Endothelial cell of umbilical vein (primary cell): ENCODE measurements around the gene TMEM41B. TPM values are rescaled to one million over a fixed set of nuclear protein-coding genes. Genes with fewer than 3 reads are reported as not detected.
"Not testable (repeated sequence)": the region's sequence is repeated elsewhere in the genome, so short reads cannot be mapped to it uniquely, and the experiment has no call there.

Source experiments
- BruUV-seq: library from RNA; stranded (reverse); fragments of 400-500 nt; replicated peaks from 2 replicates; lab custom pipeline; 2021; lab: Mats Ljungman, UMichigan
- CTCF ChIA-PET: fragments of 300-600, 350-600 bp; sonication (Branson Sonifier 250); formaldehyde crosslinking; loops from one replicate; lab custom pipeline; 2021; ENCODE audit warnings: antibody characterized with exemption, inconsistent platforms; lab: Charles Lee
- POLR2A ChIA-PET: fragments of 300-600, 350-600 bp; sonication (Branson Sonifier 250); formaldehyde crosslinking; loops from one replicate; lab custom pipeline; 2021; ENCODE audit warnings: antibody characterized with exemption, inconsistent platforms; lab: Charles Lee
- DNase-seq: peaks from one replicate; pipeline ENCODE4 v3.0.0-alpha.2; 2011; ENCODE audit warnings: low read depth, low spot score
- FAIRE-seq: peaks from 2 replicates; lab custom pipeline; 2011; peaks lifted over from hg19 to GRCh38; lab: Jason Lieb, UNC
- H2AFZ ChIP-seq: 2 replicates; pipeline ENCODE4 v1.6.0; 2012; ENCODE audit warnings: low read depth, low read length, control low read depth, inconsistent platforms
- H3K27ac ChIP-seq: 2 replicates; pipeline ENCODE4 v1.5.1; 2011; ENCODE audit warnings: low read depth, mild to moderate bottlenecking, control low read depth, low read length, moderate library complexity; ENCODE audit not compliant: insufficient read depth
- H3K27me3 ChIP-seq, 2 experiments: 2 replicates each; pipeline versions ENCODE4 v1.6.0 to v1.6.1; 2011; ENCODE audit warnings: low read length in 2 of 2, mixed read lengths in 1 of 2; ENCODE audit not compliant: control insufficient read depth in 2 of 2, insufficient read depth in 2 of 2
- H3K36me3 ChIP-seq, 2 experiments: 2 replicates in 1 of 2; 3 replicates in 1 of 2; pipeline ENCODE4 v1.5.1; 2011; ENCODE audit warnings: low read length in 2 of 2, mild to moderate bottlenecking in 1 of 2, moderate library complexity in 1 of 2; ENCODE audit not compliant: control insufficient read depth in 2 of 2, insufficient read depth in 2 of 2; ENCODE audit errors: extremely low read depth in 1 of 2
- H3K4me1 ChIP-seq: 3 replicates; pipeline ENCODE4 v1.5.1; 2011; ENCODE audit warnings: mild to moderate bottlenecking, low read length; ENCODE audit not compliant: control insufficient read depth, insufficient read depth; ENCODE audit errors: extremely low read depth
- H3K4me2 ChIP-seq: 2 replicates; pipeline ENCODE4 v1.6.1; 2011; ENCODE audit warnings: low read length, control low read depth, mixed read lengths; ENCODE audit not compliant: insufficient read depth
- H3K4me3 ChIP-seq, 3 experiments: fragments of 200-600 bp in 1 of 3; sonication (generic), shearing (Covaris generic) in 1 of 3; replicated peaks in 1 of 3; 2 replicates each; pipeline ENCODE4 v1.5.1; 2011 to 2016; ENCODE audit warnings: control low read depth in 3 of 3, low read length in 3 of 3, mild to moderate bottlenecking in 2 of 3, inconsistent platforms in 1 of 3, low read depth in 1 of 3, moderate library complexity in 1 of 3; ENCODE audit not compliant: insufficient read depth in 1 of 3
- H3K79me2 ChIP-seq: 2 replicates; pipeline ENCODE4 v1.6.0; 2012; ENCODE audit warnings: low read length, inconsistent platforms; ENCODE audit not compliant: control insufficient read depth, insufficient read depth
- H3K9ac ChIP-seq: replicated peaks from 2 replicates; pipeline ENCODE3; 2011; ENCODE audit warnings: low read length, control low read depth; ENCODE audit not compliant: insufficient read depth; ENCODE audit errors: extremely low read depth
- H3K9me1 ChIP-seq: replicated peaks from 3 replicates; pipeline ENCODE4 v1.6.0; 2011; ENCODE audit warnings: mild to moderate bottlenecking, low read length; ENCODE audit not compliant: control insufficient read depth, insufficient read depth; ENCODE audit errors: extremely low read depth
- H3K9me3 ChIP-seq: replicated peaks from 2 replicates; pipeline ENCODE4 v1.5.1; 2012; ENCODE audit warnings: low read length, inconsistent platforms; ENCODE audit not compliant: control insufficient read depth, insufficient read depth
- H4K20me1 ChIP-seq: replicated peaks from 2 replicates; pipeline ENCODE3; 2011; ENCODE audit warnings: mild to moderate bottlenecking, low read length; ENCODE audit not compliant: control insufficient read depth, insufficient read depth; ENCODE audit errors: extremely low read depth
- CTCF ChIP-seq, 2 donors: IDR thresholded peaks; 1 replicate in 1 of 2; 2 replicates in 1 of 2; pipeline ENCODE4 v1.5.1; 2011; ENCODE audit warnings: low read length in 2 of 2, mild to moderate bottlenecking in 2 of 2, moderate library complexity in 2 of 2, control low read depth in 1 of 2, inconsistent platforms in 1 of 2, low read depth in 1 of 2; ENCODE audit not compliant: insufficient read depth in 1 of 2; ENCODE audit errors: extremely low read depth in 1 of 2
- EZH2 ChIP-seq: IDR thresholded peaks from 2 replicates; pipeline ENCODE4 v1.6.1; 2012; ENCODE audit warnings: borderline replicate concordance, low read depth, mild to moderate bottlenecking, moderate library complexity, low read length, inconsistent platforms; ENCODE audit not compliant: severe bottlenecking
- FOS ChIP-seq: IDR thresholded peaks from 2 replicates; pipeline ENCODE4 v1.6.1; 2011; ENCODE audit warnings: mild to moderate bottlenecking, low read length, moderate library complexity, borderline replicate concordance; ENCODE audit not compliant: insufficient read depth
- GATA2 ChIP-seq: IDR thresholded peaks from 2 replicates; pipeline ENCODE4 v1.7.0; 2011; ENCODE audit warnings: low read depth, mild to moderate bottlenecking, moderate library complexity, mixed read lengths, low read length; ENCODE audit not compliant: insufficient read length, insufficient read depth
- JUN ChIP-seq: IDR thresholded peaks from 2 replicates; pipeline ENCODE4 v1.6.1; 2011; ENCODE audit warnings: borderline replicate concordance, low read depth; ENCODE audit not compliant: insufficient read length, insufficient read depth
- MAX ChIP-seq: IDR thresholded peaks from 2 replicates; pipeline ENCODE4 v1.6.1; 2011; ENCODE audit not compliant: insufficient read depth, insufficient read length
- MYC ChIP-seq: IDR thresholded peaks from one replicate; pipeline ENCODE4 v1.6.1; 2011; ENCODE audit warnings: mild to moderate bottlenecking, low read depth, low read length
- POLR2A ChIP-seq: IDR thresholded peaks from 2 replicates; pipeline ENCODE4 v1.6.1; 2012; ENCODE audit warnings: low read depth, mild to moderate bottlenecking, control low read depth, low read length
- POLR2AphosphoS5 ChIP-seq: IDR thresholded peaks from 2 replicates; pipeline ENCODE4 v1.6.1; 2012; ENCODE audit warnings: low read depth, mild to moderate bottlenecking, control low read depth, low read length, moderate library complexity; ENCODE audit not compliant: insufficient read depth
- dilution Hi-C: fragments of 300-500 bp; cut with MboI; formaldehyde crosslinking; loops from one replicate; pipeline ENCODE4 v1.15.0; 2019; ENCODE audit warnings: low sequenced_read_pairs; ENCODE audit not compliant: extremely low pct_ligation_motif_present
- intact Hi-C: fragments of 100-400 bp; cut with micrococcal nuclease; formaldehyde crosslinking; loops from one replicate; pipeline ENCODE4 v1.10.0; 2022
- polyA plus RNA-seq, 4 experiments: library from polyadenylated mRNA; depleted of rRNA in 3 of 4; stranded (reverse) in 3 of 4; unstranded in 1 of 4; fragments of >200 nt; gene quantifications; 2 replicates each; pipeline versions ENCODE4 v1.2.1 to v1.2.3, GENCODE V29; 2011 to 2012; ENCODE audit warnings: missing spikeins in 1 of 4
- total RNA-seq: library from RNA; stranded (reverse); gene quantifications from 2 replicates; pipeline ENCODE4 v1.2.3, GENCODE V29; 2021

Gene TMEM41B
- total and polyA plus RNA-seq, 2 donors (not counting 3 experiments of a cell fraction or from before 2014, with no cell fraction given): 16.6 to 39.0 TPM

GRCh38 chr11:9259981-9260837 is 54.2 kb downstream of the TMEM41B start:
- FAIRE-seq (no peak), DNase-seq (no peak)
- H3K27ac ChIP-seq: no peak overlapping the region
- peaks cover 16% of the 10 kb centered on the region for H3K4me1 ChIP-seq
- H3K9ac ChIP-seq: no peak overlapping the region
- H3K36me3 ChIP-seq: no peaks in the 10 kb centered on the region
- H2AFZ ChIP-seq: no peak overlapping the region
- CTCF ChIA-PET: interaction anchor here (0.7 to 1.5 kb wide), 13 partner anchors 10 to 329 kb away, joined by 3 to 5 read pairs (median 3); no protein-coding TSS in a partner anchor
- POLR2A ChIA-PET: no interaction called here
- BruUV-seq: no TSS peak
- H3K9me1 ChIP-seq: no peaks in the 10 kb centered on the region
- TF ChIP-seq JUN (no peak), MAX (no peak), GATA2 (no peak), POLR2A (no peak), CTCF (IDR thresholded peaks at IDR 0.05; ENCODE audit: extremely low read depth in 1 of 2, insufficient read depth in 1 of 2, low read depth in 1 of 2, low read length in 2 of 2) (no peak), FOS (no peak), MYC (no peak), EZH2 (no peak), POLR2AphosphoS5 (no peak)
- H3K9me3 ChIP-seq: no peaks in the 10 kb centered on the region
- no peak overlapping the region for H3K4me3 ChIP-seq
- H3K27me3 ChIP-seq: no peaks in the 10 kb centered on the region
- peaks cover 83% of the 10 kb centered on the region for H3K79me2 ChIP-seq
- intact Hi-C loops: loop anchor here (5.0 to 10.0 kb wide), 3 partner anchors 93 to 345 kb away; partner anchors contain the start of gene AKIP1
- dilution Hi-C loops: no loop called here
- no peaks in the 10 kb centered on the region for H4K20me1 ChIP-seq
- no peak overlapping the region for H3K4me2 ChIP-seq

- Histone ChIP-seq H3K4me1 (peaks cover 23% of the 10 kb centered on the region), H3K79me2 (peaks cover 86% of the 10 kb centered on the region)
- H3K4me3 ChIP-seq, H3K27ac ChIP-seq, FAIRE-seq, intact Hi-C loops, CTCF ChIA-PET, H2AFZ ChIP-seq, H3K9me3 ChIP-seq, H3K9ac ChIP-seq, H3K9me1 ChIP-seq, BruUV-seq, dilution Hi-C loops, H3K4me2 ChIP-seq, POLR2A ChIA-PET, H3K27me3 ChIP-seq, H4K20me1 ChIP-seq, H3K36me3 ChIP-seq, DNase-seq: not testable (repeated sequence)
Measured at GRCh38 chr11:9258279-9258678, 56.1 kb downstream of the TMEM41B start.
